GM19239 (cell line): Measurements from ENCODE around the gene PEAK1.
"Not testable (repeated sequence)": the region's sequence is repeated elsewhere in the genome, so short reads cannot be mapped to it uniquely, and the experiment has no call there.

Experiments used
- DNase-seq: peaks from one replicate; pipeline ENCODE4 v3.0.0; 2011; ENCODE audit warnings: low spot score; ENCODE audit not compliant: insufficient read length
- FAIRE-seq: peaks from 2 replicates; lab custom pipeline; 2011; peaks lifted over from hg19 to GRCh38; lab: Jason Lieb, UNC

Gene PEAK1

DNA sequence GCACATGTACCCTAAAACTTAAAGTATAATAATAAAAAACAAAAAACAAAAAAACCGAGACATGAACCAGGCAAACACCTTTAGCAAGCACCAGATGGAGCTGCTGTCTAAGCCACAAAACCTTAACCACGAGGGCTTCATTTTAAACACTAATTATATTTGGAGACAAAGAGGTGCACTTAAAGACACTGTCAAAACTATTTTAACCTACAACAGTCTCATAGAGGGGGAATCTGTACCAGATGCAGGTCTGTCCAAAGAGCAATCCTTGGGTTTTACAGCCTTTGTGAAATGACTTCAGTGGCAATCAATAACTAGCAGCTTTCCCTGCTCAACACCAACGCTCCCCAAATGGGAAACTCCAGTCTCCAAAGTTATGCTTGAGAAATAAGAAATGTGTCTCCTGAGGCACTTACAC, 233.3 kb downstream of the PEAK1 start:
- no peak for DNase-seq

DNA sequence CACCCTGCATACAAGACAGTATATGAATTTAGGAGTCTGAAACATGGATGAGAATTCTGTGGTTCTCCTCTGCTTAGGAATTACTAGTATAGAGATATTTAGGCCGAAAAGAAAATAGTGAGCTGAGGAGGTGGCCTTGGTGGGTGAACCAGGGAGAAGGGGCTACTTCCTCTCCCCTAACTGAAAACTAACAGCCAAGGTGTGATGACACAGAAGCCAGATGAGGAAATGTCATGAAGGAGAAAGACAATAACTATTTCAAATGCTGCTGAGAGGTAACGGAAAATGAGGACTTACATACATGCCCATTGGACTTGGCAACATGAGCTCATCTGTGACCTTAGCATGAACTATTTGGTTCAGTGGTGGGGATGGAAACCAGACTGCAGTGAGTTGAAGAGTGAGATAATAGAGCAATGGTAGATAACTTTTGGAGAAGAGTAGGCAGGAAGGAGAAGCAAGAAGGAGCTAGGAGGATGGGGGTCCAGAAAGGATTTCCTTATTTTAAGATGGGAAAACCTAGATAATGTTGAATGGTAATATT, 234.6 kb downstream of the PEAK1 start:
- FAIRE-seq, result peak; percentile 78
- DNase-seq, result no peak

More for the DNA sequence above, 233.3 kb downstream of the PEAK1 start:
- peak; percentile 86 for FAIRE-seq

DNA sequence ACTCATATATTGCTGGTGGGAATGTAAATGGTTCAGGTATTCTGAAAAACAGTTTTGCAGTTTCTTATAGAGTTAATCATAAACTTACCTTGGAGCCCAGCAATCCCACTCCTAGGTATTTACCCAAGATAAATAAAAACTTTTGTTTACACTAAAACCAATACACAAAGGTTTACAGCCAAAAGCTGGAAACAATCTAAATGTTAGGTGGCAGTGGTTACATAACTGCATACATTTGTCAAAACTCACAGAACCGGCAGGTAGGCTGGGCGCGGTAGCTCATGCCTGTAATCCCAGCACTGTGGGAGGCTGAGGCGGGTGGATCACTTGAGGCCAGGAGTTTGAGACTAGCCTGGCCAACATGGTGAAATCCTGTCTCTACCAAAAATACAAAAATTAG, 235.6 kb downstream of the PEAK1 start:
- not testable (repeated sequence) for FAIRE-seq

DNA sequence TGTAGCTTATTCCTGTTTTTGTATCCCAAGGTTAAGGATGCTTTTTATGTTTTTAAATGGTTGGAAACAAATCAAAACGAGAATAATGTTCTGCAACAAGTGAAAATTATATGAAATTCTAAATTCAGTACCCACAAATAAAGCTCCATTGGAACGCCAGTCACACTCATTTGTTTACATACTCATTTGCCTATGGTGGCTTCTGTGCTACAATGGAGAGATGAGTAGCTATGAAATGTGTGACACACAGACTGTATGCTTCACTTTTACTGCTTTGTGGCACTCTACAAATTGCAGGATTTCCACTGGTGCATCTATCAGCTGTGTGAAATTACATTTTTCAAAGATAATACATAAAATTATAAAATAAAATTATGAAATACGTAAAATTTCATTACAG, 236.8 kb downstream of the PEAK1 start:
- DNase-seq (no peak), FAIRE-seq (no peak)

More for the DNA sequence above, 235.6 kb downstream of the PEAK1 start:
- DNase-seq, result not testable (repeated sequence)

DNA sequence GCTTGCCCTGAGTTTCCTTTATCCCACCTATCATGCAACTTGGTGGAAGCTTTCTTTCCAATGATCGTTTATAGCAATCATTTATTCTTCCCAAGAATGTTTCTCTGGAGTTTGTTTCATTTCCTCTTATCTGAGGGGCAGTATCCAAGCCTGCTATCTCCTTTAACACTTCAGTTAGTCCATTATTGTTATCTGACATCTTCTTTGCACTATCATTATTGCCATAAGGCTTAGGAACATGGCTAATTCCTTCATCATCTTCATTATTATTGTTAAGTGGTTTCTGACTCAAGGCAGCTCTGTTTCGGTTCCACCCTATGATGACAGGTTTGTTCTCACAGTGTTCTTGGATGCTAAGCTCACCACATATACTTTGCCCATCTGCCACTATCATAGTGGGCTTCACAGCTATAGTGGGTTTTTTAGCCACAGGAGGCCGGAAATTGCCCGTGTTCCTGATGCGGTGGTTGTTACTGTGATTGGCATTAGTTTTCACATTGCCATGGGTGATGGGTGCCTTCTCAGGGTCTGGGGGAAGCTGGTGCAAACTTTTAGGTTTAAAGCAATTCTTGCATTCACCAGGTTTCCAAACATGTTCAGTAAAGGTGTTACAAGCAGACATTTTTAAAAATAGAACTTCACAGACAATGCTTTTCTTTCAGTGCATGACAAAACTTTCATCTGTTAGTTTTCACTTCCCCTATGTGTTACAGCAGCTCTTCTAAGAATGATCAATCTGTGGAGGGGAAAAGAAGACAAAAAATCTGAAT, 238.4 kb downstream of the PEAK1 start:
- peak; percentile 97 for FAIRE-seq
- DNase-seq, result no peak

DNA sequence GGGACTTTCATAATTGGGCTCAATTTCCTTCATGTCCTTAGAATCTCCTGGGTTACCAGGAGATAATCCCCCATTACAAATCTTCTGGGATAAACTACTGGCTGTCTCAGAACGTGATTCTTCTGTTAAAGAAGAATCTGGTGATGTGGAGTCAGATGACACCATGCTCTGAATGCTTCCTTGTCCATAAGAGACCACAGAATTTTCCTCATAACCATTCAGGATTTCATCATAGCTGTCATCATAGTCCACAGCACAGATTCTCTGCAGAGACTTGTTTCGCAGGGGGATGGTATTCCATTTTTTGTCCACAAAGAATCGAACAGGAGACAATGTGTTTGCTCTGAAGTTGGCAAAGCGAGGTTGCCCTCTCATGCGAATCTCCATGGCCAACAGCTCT, 239.1 kb downstream of the PEAK1 start:
- no peak for DNase-seq
- FAIRE-seq, result no peak

DNA sequence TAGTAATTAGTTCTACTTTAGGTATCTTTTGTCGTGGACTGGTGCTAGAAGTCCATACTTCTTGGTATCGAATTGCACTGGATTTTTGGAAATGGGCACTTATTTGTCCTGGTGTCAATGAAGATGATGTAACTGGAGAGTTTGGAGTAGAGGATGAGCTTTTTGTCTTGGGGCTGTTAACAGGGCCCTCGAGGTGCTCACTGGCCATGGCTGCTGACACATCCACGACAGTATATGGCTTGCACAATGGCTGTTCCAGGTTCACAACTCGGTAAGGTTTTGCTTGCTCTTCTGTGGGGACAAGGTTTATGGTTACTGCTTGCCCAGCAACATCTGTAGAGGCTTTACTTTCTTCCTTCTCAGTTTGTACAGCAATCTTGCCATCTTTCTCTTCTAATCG, 239.6 kb downstream of the PEAK1 start:
- peak; percentile 58 for FAIRE-seq
- DNase-seq, result no peak

DNA sequence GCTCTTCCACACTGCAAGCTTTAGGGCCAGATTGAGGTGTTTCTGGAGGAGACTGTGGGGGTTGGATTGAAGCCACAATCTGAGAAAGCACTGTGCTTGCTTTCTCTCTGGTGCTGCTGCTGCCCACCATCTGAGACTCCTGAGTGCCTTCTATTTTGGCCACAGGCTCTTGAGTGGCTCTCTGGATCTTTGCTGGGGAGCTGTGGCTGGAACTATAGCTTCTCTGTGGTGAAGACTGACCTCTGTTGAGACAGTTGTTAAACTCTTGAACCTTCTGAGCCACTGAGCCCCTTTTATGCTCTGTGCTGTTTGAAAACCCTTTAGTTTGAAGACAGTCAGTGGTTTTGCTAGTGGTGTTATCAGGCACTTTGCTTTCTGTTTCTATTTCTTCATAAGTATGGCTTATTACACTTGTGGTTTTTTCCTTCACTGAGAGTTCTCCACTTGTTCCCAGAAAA, 240.3 kb downstream of the PEAK1 start:
- FAIRE-seq, result peak; percentile 86
- DNase-seq, result peak; percentile 27

DNA sequence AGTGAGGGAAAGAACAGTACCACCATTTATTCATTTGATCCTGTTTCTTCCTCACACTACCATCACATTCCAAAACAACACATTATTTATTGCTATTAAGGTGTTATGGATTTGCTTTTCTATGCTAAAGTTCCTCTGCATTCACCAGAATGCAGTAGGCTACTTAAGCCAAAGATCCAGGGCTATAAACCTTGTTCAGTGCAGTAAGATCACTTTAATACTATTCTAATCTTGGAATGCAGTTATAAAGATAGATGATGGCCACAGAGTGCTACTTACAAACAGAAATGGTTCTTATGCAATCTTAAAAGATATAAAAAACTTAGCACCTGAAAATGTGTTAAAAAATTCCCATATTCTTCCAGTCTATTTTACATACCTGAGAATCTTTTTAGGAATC, 241.5 kb downstream of the PEAK1 start:
- no peak for FAIRE-seq
- DNase-seq, result no peak

DNA sequence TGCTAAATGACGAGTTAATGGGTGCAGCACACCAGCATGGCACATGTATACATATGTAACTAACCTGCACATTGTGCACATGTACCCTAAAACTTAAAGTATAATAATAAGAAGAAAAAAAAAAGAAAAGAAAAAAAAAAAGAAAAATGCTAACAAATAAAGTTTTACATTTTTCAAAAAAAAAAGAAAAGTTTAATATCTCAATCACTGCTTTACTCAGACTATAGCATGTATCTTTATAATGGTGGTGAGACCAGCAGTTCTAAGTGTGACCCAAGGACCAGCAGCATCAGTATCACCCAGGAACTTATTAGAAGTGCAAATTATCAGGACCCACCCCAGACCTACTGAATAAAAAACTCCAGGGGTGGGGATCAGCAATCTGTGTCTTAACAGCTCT, 243.8 kb downstream of the PEAK1 start:
- not testable (repeated sequence) for FAIRE-seq, DNase-seq

DNA sequence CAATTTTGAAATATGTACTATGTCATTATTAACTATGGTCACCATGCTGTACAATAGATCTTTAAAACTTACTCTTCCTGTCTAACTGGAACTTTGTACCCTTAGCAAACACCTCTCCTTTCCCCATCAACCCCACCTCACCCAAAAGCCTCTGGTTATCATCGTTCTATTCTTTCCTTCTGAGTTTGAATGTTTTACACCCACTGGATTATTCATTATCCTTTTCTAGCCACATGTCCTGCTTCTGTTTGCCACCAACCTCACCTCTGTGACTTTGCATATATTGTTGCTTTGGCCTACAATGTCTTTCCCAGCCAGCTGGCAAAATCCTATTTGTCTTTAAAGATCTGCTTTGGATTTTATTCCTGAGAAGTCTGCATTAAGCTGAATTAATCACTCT, 246.4 kb downstream of the PEAK1 start:
- no peak for DNase-seq
- peak; percentile 74 for FAIRE-seq

DNA sequence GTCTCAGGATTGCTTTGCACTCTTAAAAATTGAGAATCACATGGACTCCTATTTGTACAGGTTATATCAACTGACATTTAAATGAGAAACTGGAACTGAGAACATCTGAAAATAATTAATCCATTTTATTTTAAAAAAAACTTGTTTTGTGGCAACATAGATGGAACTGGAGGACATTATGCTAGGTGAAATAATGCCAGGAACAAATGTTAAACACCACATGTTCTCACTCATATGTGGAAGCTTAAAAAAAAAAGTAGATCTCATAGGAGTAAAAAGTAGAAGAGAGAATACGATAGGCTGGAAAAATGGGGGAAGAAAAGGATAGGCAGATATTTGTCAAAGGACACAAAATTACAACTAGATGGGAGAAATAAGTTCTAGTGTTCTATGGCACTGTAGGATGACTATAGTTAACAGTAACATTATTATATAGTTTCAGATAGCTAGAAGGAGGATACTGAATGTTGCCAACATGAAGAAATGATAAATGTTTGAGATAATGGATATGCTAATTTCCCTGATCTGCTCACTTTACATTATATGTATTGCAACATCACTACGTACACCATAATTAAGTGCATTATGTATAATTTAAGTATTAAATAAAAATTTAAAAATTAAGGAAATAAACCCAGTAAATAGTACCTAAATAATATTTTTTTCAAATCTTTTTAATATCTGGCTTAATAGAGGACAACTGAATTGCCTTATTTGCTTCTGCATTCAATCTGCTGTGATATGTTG, 248.5 kb downstream of the PEAK1 start:
- no peak for DNase-seq
- FAIRE-seq, result peak; percentile 18

DNA sequence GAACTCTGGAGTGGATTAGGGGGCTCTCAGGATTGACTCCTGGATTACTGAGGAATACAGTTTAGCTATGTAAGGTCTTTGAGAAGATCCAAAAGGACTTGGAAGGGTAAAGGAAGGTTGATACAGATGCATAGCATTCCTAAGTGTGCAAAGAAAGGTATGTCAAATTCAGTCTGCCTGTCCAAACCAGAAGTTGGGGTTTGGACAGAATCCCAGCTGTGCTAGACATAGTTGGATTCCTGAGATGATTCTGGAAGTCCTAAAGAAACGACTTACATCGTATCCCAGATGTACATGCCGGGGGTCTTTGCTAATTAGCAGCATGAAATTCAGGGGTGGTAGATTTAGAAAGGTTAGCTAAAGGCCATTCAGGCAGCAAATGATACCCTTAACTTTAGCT, 251.3 kb downstream of the PEAK1 start:
- DNase-seq (no peak), FAIRE-seq (no peak)

DNA sequence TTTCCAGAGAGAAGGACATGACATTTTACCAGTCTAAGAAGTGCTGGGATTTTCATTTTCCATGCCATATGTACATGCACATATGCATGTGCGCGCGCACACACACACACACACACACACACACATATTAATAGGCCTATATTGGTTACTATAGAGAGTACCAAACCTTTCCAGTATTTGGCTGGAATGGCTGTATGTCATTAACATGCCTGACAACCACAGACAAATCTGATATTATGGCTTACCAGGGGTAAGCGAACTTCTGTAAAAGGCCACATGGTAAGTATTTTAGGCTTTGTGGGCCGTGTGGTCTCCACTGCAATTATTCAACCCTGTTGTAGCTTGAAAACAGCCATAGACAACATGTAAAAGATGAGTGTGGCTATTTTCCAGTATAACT, 251.8 kb downstream of the PEAK1 start:
- FAIRE-seq, result no peak
- no peak for DNase-seq

DNA sequence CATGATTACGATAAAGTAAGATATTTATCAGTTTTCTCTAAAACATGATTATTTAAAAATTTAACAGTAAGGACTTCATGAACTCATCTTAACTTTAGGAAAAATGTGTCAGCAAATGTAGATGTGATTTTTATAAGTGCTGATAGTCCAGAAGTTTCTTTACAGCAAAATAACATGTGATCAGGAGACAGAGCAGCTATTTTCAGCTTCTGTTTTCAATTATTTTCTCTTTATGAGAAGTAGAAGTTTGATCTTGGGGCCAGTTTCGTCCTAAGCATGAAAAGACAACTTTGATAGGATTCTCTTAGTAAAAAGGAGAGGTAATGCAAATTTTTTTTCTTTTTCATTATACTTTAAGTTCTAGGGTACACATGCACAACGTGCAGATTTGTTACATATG, 252.5 kb downstream of the PEAK1 start:
- FAIRE-seq (no peak), DNase-seq (no peak)

DNA sequence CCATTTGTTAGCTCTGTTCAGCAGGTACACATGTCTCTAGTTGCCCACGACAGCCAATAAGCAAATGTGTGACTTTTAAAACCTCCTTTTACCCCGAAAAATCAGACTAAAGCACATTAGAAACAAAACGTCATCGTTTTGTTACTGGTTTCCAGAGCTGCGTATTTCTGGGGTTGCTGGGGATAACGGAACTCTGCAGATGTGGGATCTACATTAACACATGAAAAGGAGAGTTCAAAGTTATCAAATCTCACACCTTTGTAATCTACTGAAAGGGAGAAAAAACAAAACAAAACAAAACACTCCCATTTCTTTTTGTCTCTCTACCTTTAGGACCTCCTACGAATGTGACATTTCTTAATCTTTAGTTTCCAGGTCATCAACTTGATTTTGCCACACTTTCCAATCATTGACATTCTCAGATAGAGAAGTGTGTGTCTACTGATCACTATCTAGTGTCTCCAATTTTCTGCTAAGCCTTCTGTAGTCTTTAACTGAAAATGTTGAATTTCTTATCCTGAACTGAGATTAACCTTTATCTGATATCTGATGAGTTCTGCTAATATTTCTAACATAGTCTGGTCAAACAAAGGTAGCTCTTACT, 256.0 kb downstream of the PEAK1 start:
- FAIRE-seq (no peak), DNase-seq (no peak)

DNA sequence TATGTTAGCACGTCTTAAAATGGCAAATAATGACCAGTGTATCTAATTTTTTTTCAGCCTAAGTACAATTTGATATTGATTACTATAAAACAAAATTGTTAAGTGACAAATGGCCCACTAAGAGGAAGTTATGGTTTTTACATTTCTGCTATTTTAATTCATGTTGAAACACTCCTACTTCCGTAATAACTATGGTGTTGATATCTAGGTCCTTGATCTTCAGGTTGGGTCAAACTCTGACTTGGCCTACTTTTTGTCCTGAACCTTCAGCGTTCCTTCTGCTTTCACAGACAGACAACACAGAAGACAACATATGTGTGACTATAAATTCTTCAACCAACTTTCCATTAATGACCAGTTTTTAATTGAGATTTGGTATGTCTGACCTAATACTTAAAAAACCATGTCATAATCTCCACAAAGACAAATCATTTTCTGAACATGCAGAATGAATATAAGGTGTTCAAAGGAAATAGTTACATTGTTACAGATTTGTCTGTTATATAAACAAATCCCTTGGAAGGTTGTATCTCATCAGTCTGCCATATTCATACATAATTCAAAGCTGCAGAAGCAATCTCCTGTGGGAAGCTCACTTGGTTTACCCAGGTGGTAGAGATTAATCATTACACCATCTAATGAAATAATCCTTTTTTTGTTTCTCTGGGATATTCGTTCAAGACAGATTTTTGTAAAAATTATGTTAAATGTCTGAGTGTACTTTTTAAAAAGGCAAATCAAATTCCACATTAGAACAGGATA, 256.9 kb downstream of the PEAK1 start:
- DNase-seq (no peak), FAIRE-seq (no peak)

DNA sequence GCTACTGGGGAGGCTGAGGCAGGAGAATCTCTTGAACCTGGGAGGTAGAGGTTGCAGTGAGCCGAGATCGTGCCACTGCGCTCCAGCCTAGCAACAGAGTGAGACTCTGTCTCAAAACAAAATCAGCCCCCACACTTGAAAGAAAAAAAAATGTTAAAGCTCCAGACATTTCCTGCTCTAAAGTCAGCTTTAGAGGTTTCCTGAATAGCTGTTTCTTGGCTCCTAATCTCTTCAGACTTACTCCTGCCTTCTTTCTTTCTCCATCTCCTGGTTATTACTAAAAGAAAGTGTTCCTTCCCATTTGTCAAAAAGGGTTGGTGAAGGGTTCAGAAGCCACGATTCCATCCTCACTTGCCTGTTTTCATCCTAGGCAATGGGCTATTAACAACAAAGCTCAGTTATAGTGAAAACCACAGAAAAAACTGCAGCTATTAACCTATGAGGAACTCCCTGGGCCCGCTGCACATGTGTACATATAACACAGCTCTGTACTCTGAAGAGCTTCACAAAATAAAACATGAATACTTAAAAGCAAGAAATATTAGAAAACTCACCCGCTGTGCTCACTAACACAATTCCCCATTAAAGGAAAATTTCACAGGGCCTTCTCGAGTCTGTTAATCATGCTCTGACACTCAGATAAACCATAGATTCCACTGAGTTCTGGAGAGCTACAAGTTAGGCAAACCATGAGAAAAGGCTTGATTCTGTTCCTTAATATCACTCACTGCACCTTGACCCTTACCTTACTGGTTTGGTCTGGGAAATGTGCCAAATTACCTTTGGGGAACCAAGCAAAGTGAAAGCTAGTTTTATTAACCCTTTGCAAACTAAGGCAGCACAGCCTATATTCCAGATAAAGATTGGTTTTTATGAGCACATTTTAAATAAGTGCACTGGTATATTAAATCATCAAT, 259.1 kb downstream of the PEAK1 start:
- DNase-seq (no peak), FAIRE-seq (peak; percentile 45)

DNA sequence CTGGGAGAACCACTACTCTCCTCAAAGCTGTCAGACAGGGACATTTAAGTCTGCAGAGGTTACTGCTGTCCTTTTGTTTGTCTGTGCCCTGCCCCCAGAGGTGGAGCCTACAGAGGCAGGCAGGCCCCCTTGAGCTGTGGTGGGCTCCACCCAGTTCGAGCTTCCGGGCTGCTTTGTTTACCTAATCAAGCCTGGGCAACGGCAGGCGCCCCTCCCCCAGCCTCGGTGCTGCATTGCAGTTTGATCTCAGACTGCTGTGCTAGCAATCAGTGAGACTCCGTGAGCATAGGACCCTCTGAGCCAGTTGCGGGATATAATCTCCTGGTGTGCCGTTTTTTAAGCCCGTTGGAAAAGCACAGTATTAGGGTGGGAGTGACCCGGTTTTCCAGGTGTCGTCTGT, 263.9 kb downstream of the PEAK1 start:
- not testable (repeated sequence) for FAIRE-seq, DNase-seq
